ENCODE measurements around the gene HNRNPK. TPM values are rescaled to one million over a fixed set of nuclear protein-coding genes. Genes with fewer than 3 reads are reported as not detected.
A peak's percentile ranks its signal among the peaks of the same experiment; 100 is the strongest.

Gene HNRNPK
- total and polyA plus RNA-seq, 2 of the 13 experiments (the other 11 are each of a cell fraction or from before 2014, with no cell fraction given), result 321 to 712 TPM

- 78% methylated on average over 4 of the region's 5 CpGs for WGBS (ENCODE audit: low lambda C conversion rate)
Observed at GRCh38 chr9:83930881-83931280, 49.1 kb downstream of the HNRNPK start.

DNA sequence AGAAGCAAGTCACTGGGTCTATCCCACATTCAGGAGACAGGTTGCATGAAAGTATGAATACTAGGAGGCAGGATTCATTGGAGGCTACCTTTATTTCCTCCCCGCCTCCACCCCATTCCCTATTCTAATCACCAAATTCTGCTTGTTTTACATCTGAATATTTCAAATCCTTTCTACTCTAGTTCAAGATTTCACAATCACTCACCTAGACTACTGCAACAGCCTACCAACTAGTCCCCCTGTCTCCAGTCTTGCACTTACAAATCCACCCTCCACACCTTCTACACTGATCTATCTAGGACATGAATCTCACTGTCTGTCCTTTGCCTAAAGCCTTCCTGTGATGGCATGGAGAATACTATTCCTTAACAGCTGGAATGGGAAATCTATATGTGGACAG lies 52.4 kb downstream of the HNRNPK start:
- no TSS peak for BruUV-seq (replicated peaks)
- ChIA-PET CTCF (ENCODE audit: low intra/inter-chr PET ratio, low total read pairs) (no interaction called here), POLR2A (no interaction called here)
- in situ Hi-C loops (cut with HindIII; ENCODE audit: extremely low pct_ligation_motif_present, low pct_unique_long_range_greater_than_20kb), result no loop called here
- no peaks in the 10 kb centered on the region for H3K9me3 ChIP-seq (ENCODE audit: low read length)
- H3K9ac ChIP-seq (ENCODE audit: insufficient read depth, low read depth, low read length), result no peak overlapping the region
- no peak overlapping the region for H3K27ac ChIP-seq (ENCODE audit: extremely low read length, insufficient read depth, low read length)
- 93% methylated on average over 1 of the region's 1 CpG for WGBS (ENCODE audit: low lambda C conversion rate)
- H3K4me2 ChIP-seq (ENCODE audit: low read depth, low read length), result no peak overlapping the region
- H3K4me3 ChIP-seq (replicated peaks in 1 of 3; ENCODE audit: insufficient read depth in 1 of 3, low read depth in 2 of 3, low read length in 3 of 3), result no peak overlapping the region
- ATAC-seq, result peak; percentile 41
- no peaks in the 10 kb centered on the region for H3K4me1 ChIP-seq (ENCODE audit: insufficient read depth, low read length)
- no peak for FAIRE-seq
- no peaks in the 10 kb centered on the region for H3K27me3 ChIP-seq (ENCODE audit: control insufficient read depth in 1 of 2, insufficient read depth in 2 of 2, low read length in 2 of 2)
- no peaks in the 10 kb centered on the region for H4K20me1 ChIP-seq (ENCODE audit: insufficient read depth, low read length)
- no peaks in the 10 kb centered on the region for H3K36me3 ChIP-seq (replicated peaks in 1 of 2; ENCODE audit: control insufficient read depth in 1 of 2, insufficient read depth in 2 of 2, low read length in 2 of 2)
- H3K79me2 ChIP-seq (ENCODE audit: insufficient read depth, low read length), result no peaks in the 10 kb centered on the region
- intact Hi-C loops (cut with micrococcal nuclease; ENCODE audit: unreplicated experiment), result no loop called here
- TF ChIP-seq RFX5 (IDR thresholded peaks at IDR 0.05; ENCODE audit: low read depth, low read length), result no peak
- peak; percentile 71 for TF ChIP-seq CEBPB (IDR thresholded peaks at IDR 0.05; ENCODE audit: borderline replicate concordance, low read depth, low read length)
- H2AFZ ChIP-seq (ENCODE audit: low read length), result no peak overlapping the region
- no peak for DNase-seq (ENCODE audit: low spot score)

More at GRCh38 chr9:83930881-83931280, 49.1 kb downstream of the HNRNPK start:
- FAIRE-seq (no peak), ATAC-seq (no peak), DNase-seq (ENCODE audit: low spot score) (no peak)
- H3K36me3 ChIP-seq (replicated peaks in 1 of 2; ENCODE audit: control insufficient read depth in 1 of 2, insufficient read depth in 2 of 2, low read length in 2 of 2), result no peaks in the 10 kb centered on the region
- TF ChIP-seq ZGPAT (CRISPR knock-in tag; IDR thresholded peaks at IDR 0.05), result no peak
- no TSS peak for BruUV-seq (replicated peaks)
- intact Hi-C loops (cut with micrococcal nuclease; ENCODE audit: unreplicated experiment) (no loop called here), in situ Hi-C loops (cut with HindIII; ENCODE audit: extremely low pct_ligation_motif_present, low pct_unique_long_range_greater_than_20kb) (no loop called here)
- no peak overlapping the region for H3K4me3 ChIP-seq (replicated peaks in 1 of 3; ENCODE audit: insufficient read depth in 1 of 3, low read depth in 2 of 3, low read length in 3 of 3)
- H3K79me2 ChIP-seq (ENCODE audit: insufficient read depth, low read length), result no peaks in the 10 kb centered on the region
- peaks cover 18% of the 10 kb centered on the region for H3K4me1 ChIP-seq (ENCODE audit: insufficient read depth, low read length)
- no peaks in the 10 kb centered on the region for H3K27me3 ChIP-seq (ENCODE audit: control insufficient read depth in 1 of 2, insufficient read depth in 2 of 2, low read length in 2 of 2)
- CTCF ChIA-PET (ENCODE audit: low intra/inter-chr PET ratio, low total read pairs), result no interaction called here
- H4K20me1 ChIP-seq (ENCODE audit: insufficient read depth, low read length), result no peaks in the 10 kb centered on the region
- H3K4me2 ChIP-seq (ENCODE audit: low read depth, low read length), result no peak overlapping the region
- H2AFZ ChIP-seq (ENCODE audit: low read length), result no peak overlapping the region
- H3K9me3 ChIP-seq (ENCODE audit: low read length), result no peaks in the 10 kb centered on the region
- no peak overlapping the region for H3K27ac ChIP-seq (ENCODE audit: extremely low read length, insufficient read depth, low read length)
- H3K9ac ChIP-seq (ENCODE audit: insufficient read depth, low read depth, low read length), result no peak overlapping the region
- POLR2A ChIA-PET, result interaction anchor here (1.2 kb wide), 1 partner anchor 10 kb away, joined by 3 read pairs; the partner anchor contains the start of gene KIF27

All from HepG2 (cell line).